ENCODE measurements around the gene PAN2. TPM values are rescaled to one million over a fixed set of nuclear protein-coding genes. Genes with fewer than 3 reads are reported as not detected.

PAN2 gene
- total RNA-seq, 1 experiment from 2014 or later = 35.4 TPM

- no peak within 1 kb of the TSS for H4K5ac ChIP-seq (ENCODE audit: insufficient read length, low read depth, low read length)
- no peaks in the 10 kb centered on the region for H3K9me3 Mint-ChIP-seq
- no peak within 1 kb of the TSS for H2BK120ac ChIP-seq (ENCODE audit: low read depth, low read length, poor library complexity, severe bottlenecking)
- H3K36me3 Mint-ChIP-seq (ENCODE audit: insufficient read depth in 1 of 3, low read depth in 3 of 3) = peaks cover 2 to 17% (median 10%) of the 10 kb centered on the region in 3 experiments; a peak in 6 of 7 replicates
- H3K79me2 ChIP-seq (ENCODE audit: insufficient read depth, low read length) = no peaks in the 10 kb centered on the region
- H3K27me3 ChIP-seq (ENCODE audit: insufficient read depth, low read length) = no peaks in the 10 kb centered on the region
- WGBS (ENCODE audit: extremely low coverage, insufficient read length, low lambda C conversion rate) = no CpG with 5 or more reads among the region's 9 CpGs
- H3K4me1 Mint-ChIP-seq = peaks cover 33 to 36% of the 10 kb centered on the region in 2 experiments
- peaks cover 11% of the 10 kb centered on the region for H3K27me3 Mint-ChIP-seq (ENCODE audit: low read depth)
- no peaks in the 10 kb centered on the region for H3K9me3 ChIP-seq (ENCODE audit: control insufficient read depth, low read depth, low read length)
- H3K4me2 ChIP-seq (ENCODE audit: insufficient read depth, insufficient read length, low read length) = peak within 1 kb of the TSS; percentile 52
- no peaks in the 10 kb centered on the region for H3K79me1 ChIP-seq (ENCODE audit: insufficient read depth, low read depth, low read length, poor library complexity, severe bottlenecking)
- no peak within 1 kb of the TSS for H3K23ac ChIP-seq (ENCODE audit: insufficient read length, low read depth, low read length)
- H3T11ph ChIP-seq (ENCODE audit: low read length) = peak within 1 kb of the TSS; percentile 72
- H3K4me1 ChIP-seq (ENCODE audit: insufficient read depth, low read length) = peaks cover 21% of the 10 kb centered on the region
- H3K27ac ChIP-seq (ENCODE audit: insufficient read length, low read depth, low read length) = peak within 1 kb of the TSS; percentile 49
- no peak within 1 kb of the TSS for H2BK15ac ChIP-seq (ENCODE audit: low read depth, low read length)
- H4K91ac ChIP-seq (ENCODE audit: insufficient read length, low read depth, low read length) = no peak within 1 kb of the TSS
- no peak within 1 kb of the TSS for H2BK20ac ChIP-seq (ENCODE audit: low read depth, low read length, poor library complexity, severe bottlenecking)
- H2AK5ac ChIP-seq (ENCODE audit: insufficient read length, low read length) = no peak within 1 kb of the TSS
- no peak within 1 kb of the TSS for H3K4ac ChIP-seq (ENCODE audit: low read depth, low read length)
- H3K18ac ChIP-seq (ENCODE audit: insufficient read length, low read depth, low read length) = peak within 1 kb of the TSS; percentile 68
- peak within 1 kb of the TSS; percentile 52 to 68 for H3K4me3 Mint-ChIP-seq
- no peak within 1 kb of the TSS for H3K56ac ChIP-seq (ENCODE audit: insufficient read length, low read depth, low read length)
- H3K23me2 ChIP-seq (ENCODE audit: insufficient read length, low read depth, low read length, poor library complexity, severe bottlenecking) = peaks cover 4% of the 10 kb centered on the region
- H3K9ac ChIP-seq (ENCODE audit: extremely low read depth, insufficient read length, low read length) = no peak within 1 kb of the TSS
- no peak within 1 kb of the TSS for H2BK5ac ChIP-seq (ENCODE audit: insufficient read length, low read length)
- peak within 1 kb of the TSS; percentile 81 to 96 (median 84); a peak in 6 of 7 replicates for H3K27ac Mint-ChIP-seq
- no peaks in the 10 kb centered on the region for H4K20me1 ChIP-seq (ENCODE audit: control insufficient read depth, insufficient read depth, insufficient read length)
- H2AFZ ChIP-seq (ENCODE audit: low read length) = no peak within 1 kb of the TSS
- no peak within 1 kb of the TSS for H2BK12ac ChIP-seq (ENCODE audit: insufficient read length, low read depth, low read length)
- no peak for TF ChIP-seq CTCF (conservative IDR thresholded peaks at IDR 0.05)
- H3K14ac ChIP-seq (ENCODE audit: insufficient read depth, low read length) = peak within 1 kb of the TSS; percentile 56
- peak; percentile 81 for DNase-seq
- H4K8ac ChIP-seq (replicated peaks; ENCODE audit: insufficient read length, low read depth, low read length) = no peak within 1 kb of the TSS
These were observed 4.7 kb upstream of the PAN2 start, which contains the start of gene IL23A for GRCh38 chr12:56338308-56339157. TSS of gene IL23A (plus strand) at chr12:56338884. CDS start at chr12:56339045, 161 bp downstream.

All from H9 (cell line).